ENCODE measurements around the gene DNAJC4. TPM values are rescaled to one million over a fixed set of nuclear protein-coding genes. Genes with fewer than 3 reads are reported as not detected.

DNAJC4 gene
- total and polyA plus RNA-seq, 9 of the 15 experiments (the other 6 are each of a cell fraction or from before 2014, with no cell fraction given), result 4.0 to 32.6 (median 19.9) TPM

- TF ChIP-seq ATF1 (CRISPR knock-in tag; IDR thresholded peaks at IDR 0.05), result no peak
- TF ChIP-seq ATF1 (tag; IDR thresholded peaks at IDR 0.05), result peak; percentile 35
- no peak for TF ChIP-seq SMARCB1 (IDR thresholded peaks at IDR 0.05; ENCODE audit: insufficient read length, low read depth)
- TF ChIP-seq NKRF (IDR thresholded peaks at IDR 0.05; ENCODE audit: borderline replicate concordance), result peak; percentile 71; the same call in 1 of the 2 replicates
- no peak for TF ChIP-seq ZNF445 (CRISPR knock-in tag; IDR thresholded peaks at IDR 0.05; ENCODE audit: low read depth)
- TF ChIP-seq ZNF584 (CRISPR knock-in tag; IDR thresholded peaks at IDR 0.05; ENCODE audit: low read depth), result no peak
- TF ChIP-seq NUFIP1 (IDR thresholded peaks at IDR 0.05; ENCODE audit: partially characterized antibody), result no peak
- no peak for TF ChIP-seq RBBP5 (IDR thresholded peaks at IDR 0.05; ENCODE audit: borderline replicate concordance, insufficient read depth, low read length, poor library complexity, severe bottlenecking)
- TF ChIP-seq NCOA4 (IDR thresholded peaks at IDR 0.05; ENCODE audit: partially characterized antibody), result no peak
- 0 out of 2 replicates have a peak, but pooled peaks have one; percentile 11 for TF ChIP-seq CREB1 (IDR thresholded peaks at IDR 0.05)
- no peak; the same call in 1 of the 2 replicates for TF ChIP-seq CREB1 (CRISPR knock-in tag; IDR thresholded peaks at IDR 0.05)
- no peak for TF ChIP-seq ZNF318 (IDR thresholded peaks at IDR 0.05; ENCODE audit: borderline replicate concordance in 1 of 2, low read depth in 1 of 2)
- no peak for TF ChIP-seq HDAC8 (tag; IDR thresholded peaks at IDR 0.05)
- TF ChIP-seq ZNF121 (CRISPR knock-in tag; conservative IDR thresholded peaks at IDR 0.05), result no peak
- TF ChIP-seq DEAF1 (CRISPR knock-in tag; IDR thresholded peaks at IDR 0.05), result no peak
- TF ChIP-seq ARID2 (IDR thresholded peaks at IDR 0.05), result no peak
Observed at GRCh38 chr11:64245797-64246620, 15.7 kb downstream of the DNAJC4 start (continued).
